A549 (cell line): ENCODE measurements around the gene IZUMO1R. TPM values are rescaled to one million over a fixed set of nuclear protein-coding genes. Genes with fewer than 3 reads are reported as not detected.

Experiments
- ATAC-seq, 2 experiments: fragments of 200-7000 bp in 1 of 2; fragments of >200 bp in 1 of 2; cut with Nextera tagmentation in 1 of 2; cut with Tn5 transposase in 1 of 2; 3 replicates each; pipeline versions ENCODE4 v1.8.0 to v1.9.1; 2018 to 2020; ENCODE audit warnings: mild to moderate bottlenecking in 1 of 2, moderate library complexity in 1 of 2
- CTCF ChIA-PET: fragments of 300-600 bp; sonication (Branson Sonifier 250); formaldehyde crosslinking; extraction: SDS; loops from one replicate; lab custom pipeline; 2021; ENCODE audit warnings: antibody characterized with exemption, inconsistent platforms; lab: Yijun Ruan, JAX
- POLR2A ChIA-PET: fragments of 350-600 bp; formaldehyde crosslinking; extraction: SDS; loops from one replicate; lab custom pipeline; 2021; ENCODE audit warnings: antibody characterized with exemption, inconsistent platforms; lab: Yijun Ruan, JAX
- DNase-seq, 2 experiments: peaks; one replicate each; pipeline versions ENCODE4 v3.0.0 to v3.0.0-alpha.2; 2011 to 2016; ENCODE audit warnings: low read depth in 1 of 2, low spot score in 1 of 2
- FAIRE-seq: peaks from 2 replicates; lab custom pipeline; 2011; peaks lifted over from hg19 to GRCh38; lab: Jason Lieb, UNC
- H3K27ac ChIP-seq, 2 experiments: fragments of >200 bp; sonication (Bioruptor Twin); formaldehyde crosslinking; 3 replicates each; pipeline ENCODE4 v1.5.1; 2016 to 2017
- H3K4me1 ChIP-seq: fragments of >200 bp; sonication (Bioruptor Twin); formaldehyde crosslinking; 3 replicates; pipeline ENCODE4 v1.6.1; 2016
- H3K4me2 ChIP-seq: fragments of >200 bp; sonication (Bioruptor Twin); formaldehyde crosslinking; 3 replicates; pipeline ENCODE4 v1.6.1; 2016
- H3K4me3 ChIP-seq: fragments of >200 bp; sonication (Bioruptor Twin); formaldehyde crosslinking; 3 replicates; pipeline ENCODE4 v1.5.1; 2016
- H3K9me3 ChIP-seq: fragments of >200 bp; sonication (Bioruptor Twin); formaldehyde crosslinking; 3 replicates; pipeline ENCODE4 v1.6.1; 2016
- ATOH8 ChIP-seq: fragments of 250-450 bp; sonication (Bioruptor Pico); IDR thresholded peaks from 2 replicates; pipeline ENCODE4 v1.5.0; 2020; ENCODE audit warnings: low read depth, mild to moderate bottlenecking, moderate library complexity
- BCL3 ChIP-seq: fragments of >200 bp; sonication (Bioruptor Twin); formaldehyde crosslinking; IDR thresholded peaks from 3 replicates; pipeline ENCODE4 v1.6.1; 2016
- CBX8 ChIP-seq: fragments of 200-600 bp; sonication (generic); IDR thresholded peaks from 2 replicates; pipeline ENCODE4 v1.6.1; 2016
- CTCF ChIP-seq: fragments of >200 bp; sonication (Bioruptor Twin); formaldehyde crosslinking; IDR thresholded peaks from 3 replicates; pipeline ENCODE4 v1.5.1; 2016
- EHF ChIP-seq: fragments of 250-450 bp; sonication (Bioruptor Pico); IDR thresholded peaks from 2 replicates; pipeline ENCODE4 v1.5.0; 2020; ENCODE audit warnings: mild to moderate bottlenecking
- ELK1 ChIP-seq: fragments of 150-350 bp; IDR thresholded peaks from 2 replicates; pipeline ENCODE4 v1.6.1; 2014; ENCODE audit warnings: low read depth, mild to moderate bottlenecking, low read length
- FOSB ChIP-seq: fragments of 250-450 bp; sonication (Bioruptor Pico); IDR thresholded peaks from 2 replicates; pipeline ENCODE4 v1.5.0; 2020; ENCODE audit warnings: mild to moderate bottlenecking, moderate library complexity
- FOXS1 ChIP-seq: fragments of 250-450 bp; sonication (Bioruptor Pico); IDR thresholded peaks from 2 replicates; pipeline ENCODE4 v1.5.0; 2020; ENCODE audit warnings: mild to moderate bottlenecking, moderate library complexity
- HES2 ChIP-seq: fragments of >200 bp; sonication (Bioruptor Twin); formaldehyde crosslinking; IDR thresholded peaks from 2 replicates; pipeline ENCODE4 v1.6.1; 2016
- HEYL ChIP-seq: fragments of 250-450 bp; sonication (Bioruptor Pico); IDR thresholded peaks from 2 replicates; pipeline ENCODE4 v1.8.0; 2021; ENCODE audit warnings: mild to moderate bottlenecking, moderate library complexity
- HOXB13 ChIP-seq: fragments of 250-450 bp; sonication (Bioruptor Pico); IDR thresholded peaks from 2 replicates; pipeline ENCODE4 v1.5.0; 2020; ENCODE audit warnings: low read depth, mild to moderate bottlenecking, moderate library complexity
- JUN ChIP-seq, 2 experiments: fragments of >200 bp; sonication (Bioruptor Twin); formaldehyde crosslinking; IDR thresholded peaks; 2 replicates in 1 of 2; 3 replicates in 1 of 2; pipeline ENCODE4 v1.6.1; 2016 to 2017
- JUNB ChIP-seq: fragments of >200 bp; sonication (Bioruptor Twin); formaldehyde crosslinking; IDR thresholded peaks from 2 replicates; pipeline ENCODE4 v1.6.1; 2016
- MAFK ChIP-seq: fragments of 450-650 bp; IDR thresholded peaks from 2 replicates; pipeline ENCODE4 v1.6.1; 2014; ENCODE audit not compliant: partially characterized antibody
- MAZ ChIP-seq: fragments of 150-350 bp; IDR thresholded peaks from 2 replicates; pipeline ENCODE4 v1.6.1; 2014; ENCODE audit warnings: antibody characterized with exemption, low read depth, low read length, borderline replicate concordance
- NPAS2 ChIP-seq: fragments of 250-450 bp; sonication (Bioruptor Pico); IDR thresholded peaks from 2 replicates; pipeline ENCODE4 v1.8.0; 2022; ENCODE audit warnings: mild to moderate bottlenecking, moderate library complexity, borderline replicate concordance
- NR3C1 ChIP-seq: fragments of >200 bp; sonication (Bioruptor Twin); formaldehyde crosslinking; IDR thresholded peaks from 3 replicates; pipeline ENCODE4 v1.6.1; 2017
- POLR2A ChIP-seq: IDR thresholded peaks from 2 replicates; pipeline ENCODE4 v1.6.1; 2012; ENCODE audit warnings: mild to moderate bottlenecking, low read length
- REST ChIP-seq: fragments of 200-600 bp; sonication (generic); IDR thresholded peaks from 2 replicates; pipeline ENCODE4 v1.6.1; 2016; ENCODE audit warnings: antibody characterized with exemption, mild to moderate bottlenecking, moderate library complexity
- RFX5 ChIP-seq: fragments of 450-650 bp; IDR thresholded peaks from 2 replicates; pipeline ENCODE4 v1.7.1; 2014; ENCODE audit warnings: antibody characterized with exemption, mild to moderate bottlenecking, moderate library complexity
- SMC3 ChIP-seq: fragments of >200 bp; sonication (Bioruptor Twin); formaldehyde crosslinking; IDR thresholded peaks from 3 replicates; pipeline ENCODE4 v1.6.1; 2018; ENCODE audit warnings: inconsistent platforms
- TFCP2L1 ChIP-seq: fragments of 250-450 bp; sonication (Bioruptor Pico); IDR thresholded peaks from 2 replicates; pipeline ENCODE4 v1.5.0; 2021; ENCODE audit warnings: mild to moderate bottlenecking
- TP53 ChIP-seq: fragments of 250-450 bp; sonication (Bioruptor Pico); IDR thresholded peaks from 2 replicates; pipeline ENCODE4 v1.5.0; 2021; ENCODE audit warnings: mild to moderate bottlenecking, moderate library complexity
- ZC3H11A ChIP-seq: fragments of 450-650 bp; IDR thresholded peaks from 2 replicates; pipeline ENCODE4 v1.6.1; 2014; ENCODE audit warnings: antibody characterized with exemption, mild to moderate bottlenecking
- WGBS: methylation state at CpG from one replicate; pipeline ENCODE4 v1.1.6; 2017; ENCODE audit errors: missing lambda C conversion rate; 5-methylcytosine and 5-hydroxymethylcytosine counted together
- polyA plus RNA-seq, 4 experiments: library from polyadenylated mRNA; depleted of rRNA in 3 of 4; stranded (reverse); fragments of >200 nt; fragmentation: RNase III in 1 of 4; extraction: RNeasy Plus Mini Kit Qiagen cat#74134 plus additional on column Dnase treatment in 1 of 4; gene quantifications; 2 replicates in 3 of 4; 3 replicates in 1 of 4; pipeline ENCODE4 v1.2.3, GENCODE V29; 2011 to 2017

The IZUMO1R gene
- polyA plus RNA-seq, 2 of the 4 experiments (the other 2 are of a cell fraction), result not detected

- no peaks in the 10 kb centered on the region for H3K9me3 ChIP-seq
- POLR2A ChIA-PET, result no interaction called here
- H3K4me1 ChIP-seq, result no peaks in the 10 kb centered on the region
- FAIRE-seq, result no peak
- WGBS, result 28% methylated on average over 6 of the region's 6 CpGs
- CTCF ChIA-PET, result no interaction called here
- ATAC-seq, result no peak
- no peak overlapping the region for H3K4me3 ChIP-seq
- TF ChIP-seq FOSB (no peak), CTCF (no peak), NR3C1 (no peak), HOXB13 (CRISPR knock-in tag) (no peak), REST (no peak), POLR2A (no peak), RFX5 (no peak), ZC3H11A (no peak), EHF (no peak), ATOH8 (CRISPR knock-in tag) (no peak), FOXS1 (no peak), BCL3 (no peak), SMC3 (no peak), MAZ (no peak), ELK1 (no peak)
- no peak overlapping the region for H3K4me2 ChIP-seq
- H3K27ac ChIP-seq, result no peak overlapping the region
- no peak for DNase-seq
Observed at GRCh38 chr11:94272738-94273313, 31.6 kb upstream of the IZUMO1R start.

GRCh38 chr11:94275961-94276360 is 28.4 kb upstream of the IZUMO1R start:
- Histone ChIP-seq H3K4me3 (no peak overlapping the region), H3K9me3 (no peaks in the 10 kb centered on the region), H3K4me1 (no peaks in the 10 kb centered on the region), H3K4me2 (no peak overlapping the region), H3K27ac (no peak overlapping the region)
- DNase-seq (no peak), ATAC-seq (no peak), FAIRE-seq (no peak)
- CTCF ChIA-PET, result no interaction called here
- 64% methylated on average over 3 of the region's 3 CpGs for WGBS
- POLR2A ChIA-PET, result no interaction called here
- TF ChIP-seq HES2, result no peak
- TF ChIP-seq FOSB, result no peak
- TF ChIP-seq JUNB, result no peak
- no peak for TF ChIP-seq REST
- TF ChIP-seq TP53, result no peak
- no peak for TF ChIP-seq NPAS2 (CRISPR knock-in tag)
- no peak for TF ChIP-seq TFCP2L1 (CRISPR knock-in tag)
- TF ChIP-seq FOXS1, result no peak
- no peak for TF ChIP-seq MAFK
- TF ChIP-seq HEYL (CRISPR knock-in tag), result no peak
- TF ChIP-seq SMC3, result no peak
- no peak for TF ChIP-seq CBX8
- no peak for TF ChIP-seq JUN (IDR thresholded peaks at IDR 0.05)
- no peak for TF ChIP-seq ATOH8 (CRISPR knock-in tag)
- TF ChIP-seq NR3C1, result no peak
